OCI-LY3 (cell line): ENCODE measurements around the gene DYNC1LI1.
A peak's percentile ranks its signal among the peaks of the same experiment; 100 is the strongest.

Source experiments
- H2AFZ ChIP-seq: fragments of 200-600, 300-600 bp; shearing (Covaris generic); 2 replicates; pipeline ENCODE4 v1.6.0; 2014; ENCODE audit warnings: antibody characterized with exemption, low read depth, low read length
- H3K27ac ChIP-seq: fragments of 200-600, 300-600 bp; sonication (generic); 2 replicates; pipeline ENCODE4 v1.5.1; 2014; ENCODE audit warnings: mild to moderate bottlenecking, low read length, moderate library complexity, mixed read lengths
- H3K27me3 ChIP-seq: fragments of 200-600, 300-600 bp; sonication (generic); 2 replicates; pipeline ENCODE4 v1.6.1; 2014; ENCODE audit warnings: low read depth, low read length, mixed read lengths
- H3K36me3 ChIP-seq: fragments of 200-600, 300-600 bp; sonication (generic); replicated peaks from 2 replicates; pipeline ENCODE3; 2014; ENCODE audit warnings: low read depth, low read length, mixed read lengths
- H3K4me1 ChIP-seq: fragments of 300-600, 200-600 bp; sonication (generic); 2 replicates; pipeline ENCODE4 v1.6.1; 2014; ENCODE audit warnings: low read length, mixed read lengths
- H3K4me2 ChIP-seq: fragments of 200-600, 300-600 bp; sonication (generic); 2 replicates; pipeline ENCODE4 v1.6.1; 2014; ENCODE audit warnings: low read length, mixed read lengths
- H3K4me3 ChIP-seq: fragments of 300-600, 200-600 bp; sonication (generic); 2 replicates; pipeline ENCODE4 v1.5.1; 2014; ENCODE audit warnings: antibody characterized with exemption, mild to moderate bottlenecking, low read length, moderate library complexity
- H3K79me2 ChIP-seq: fragments of 300-600, 200-600 bp; shearing (Covaris generic); 2 replicates; pipeline ENCODE4 v1.6.1; 2014; ENCODE audit warnings: mild to moderate bottlenecking, low read length, mixed read lengths
- H3K9ac ChIP-seq: fragments of 300-600, 200-600 bp; shearing (Covaris generic); 2 replicates; pipeline ENCODE4 v1.6.0; 2014; ENCODE audit warnings: mild to moderate bottlenecking, low read length, moderate library complexity
- H3K9me3 ChIP-seq: fragments of 200-600, 300-600 bp; shearing (Covaris generic); 2 replicates; pipeline ENCODE4 v1.6.1; 2014; ENCODE audit warnings: low read length, mixed read lengths; ENCODE audit not compliant: insufficient read depth
- H4K20me1 ChIP-seq: fragments of 200-600, 300-600 bp; sonication (generic); 2 replicates; pipeline ENCODE4 v1.6.1; 2016; ENCODE audit warnings: low read length, mixed read lengths; ENCODE audit not compliant: insufficient read depth
- CTCF ChIP-seq: fragments of 200-600, 300-600 bp; sonication (generic); IDR thresholded peaks from 2 replicates; pipeline ENCODE4 v1.5.1; 2014; ENCODE audit warnings: antibody characterized with exemption, low read length, low read depth
- EZH2phosphoT487 ChIP-seq: fragments of 200-600 bp; shearing (Covaris generic); IDR thresholded peaks from 2 replicates; pipeline ENCODE4 v1.6.1; 2018; ENCODE audit warnings: antibody characterized with exemption, mixed run types, low read depth

The DYNC1LI1 gene

DNA sequence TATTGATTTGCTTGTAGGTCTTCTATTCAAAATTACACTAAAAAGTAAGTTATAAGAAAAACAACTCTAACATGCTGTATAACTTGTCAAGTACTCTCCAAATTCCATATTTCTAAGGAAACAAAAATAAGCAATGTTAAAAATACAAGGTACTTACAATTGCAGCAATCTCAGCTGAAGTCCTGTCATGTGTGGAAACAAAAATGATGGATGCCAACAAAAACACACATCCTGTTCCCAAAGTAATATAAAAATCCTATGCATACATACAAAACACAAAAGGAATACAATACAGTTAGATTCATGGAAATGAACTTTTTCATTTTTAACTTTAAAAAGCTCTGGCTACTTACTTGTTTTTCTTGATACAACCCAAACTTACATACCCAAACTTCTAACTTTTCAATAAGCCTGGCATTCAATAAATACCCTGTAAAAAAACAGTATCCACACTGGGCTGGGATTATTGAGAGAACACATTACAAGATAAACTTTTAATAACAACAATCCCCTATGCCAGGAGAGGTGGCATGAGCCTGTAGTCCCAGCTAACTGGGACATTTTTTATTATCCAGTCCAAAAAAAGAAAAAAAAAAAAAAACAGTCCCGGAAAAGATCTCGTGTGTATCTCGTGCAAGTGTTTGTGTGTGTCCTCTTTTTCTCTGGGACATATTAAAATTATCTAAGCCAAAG is 82.7 kb downstream of the DYNC1LI1 start:
- H4K20me1 ChIP-seq, result 0 out of 2 replicates have a peak, but pooled peaks cover under 1% of the 10 kb centered on the region
- peaks cover 20% of the 10 kb centered on the region for H3K36me3 ChIP-seq
- H3K9me3 ChIP-seq, result no peaks in the 10 kb centered on the region
- peaks cover 5% of the 10 kb centered on the region; the same call in 1 of the 2 replicates for H3K79me2 ChIP-seq
- H3K4me2 ChIP-seq, result no peak overlapping the region
- no peak overlapping the region for H2AFZ ChIP-seq
- no peak overlapping the region for H3K27ac ChIP-seq
- TF ChIP-seq CTCF (no peak), EZH2phosphoT487 (no peak)
- H3K4me3 ChIP-seq, result no peak overlapping the region
- H3K4me1 ChIP-seq, result peaks cover 19% of the 10 kb centered on the region
- no peak overlapping the region for H3K9ac ChIP-seq
- no peaks in the 10 kb centered on the region for H3K27me3 ChIP-seq

DNA sequence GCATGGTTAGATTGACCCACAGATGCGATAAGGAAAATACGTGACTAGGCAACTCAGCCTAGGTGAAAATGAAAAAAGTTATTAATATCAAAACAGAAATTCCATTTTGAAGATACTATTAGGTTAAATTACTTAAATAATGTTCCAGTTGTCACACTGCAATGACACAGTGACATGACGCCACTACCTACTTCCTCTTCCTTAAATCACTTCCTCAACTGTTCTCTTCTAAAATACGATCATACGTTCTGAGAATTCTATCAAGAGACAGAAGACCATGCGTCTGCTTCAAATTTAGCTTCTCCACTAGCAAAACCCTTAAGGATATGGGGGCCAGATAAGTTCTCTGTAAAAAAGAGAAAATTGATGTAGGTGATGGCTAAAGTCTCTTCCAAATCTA is 86.2 kb downstream of the DYNC1LI1 start:
- H3K9ac ChIP-seq, result peak overlapping the region; percentile 44; the same call in 1 of the 2 replicates
- TF ChIP-seq EZH2phosphoT487 (no peak), CTCF (no peak)
- peak overlapping the region; percentile 67 for H3K4me3 ChIP-seq
- no peaks in the 10 kb centered on the region for H3K9me3 ChIP-seq
- no peaks in the 10 kb centered on the region for H3K79me2 ChIP-seq
- H3K36me3 ChIP-seq, result peaks cover 21% of the 10 kb centered on the region
- peak overlapping the region; percentile 80 for H3K4me2 ChIP-seq
- peak overlapping the region; percentile 74 for H2AFZ ChIP-seq
- H3K4me1 ChIP-seq, result peaks cover 15% of the 10 kb centered on the region
- H3K27ac ChIP-seq, result peak overlapping the region; percentile 51
- no peaks in the 10 kb centered on the region for H4K20me1 ChIP-seq
- no peaks in the 10 kb centered on the region for H3K27me3 ChIP-seq

- Histone ChIP-seq H3K27ac (peak overlapping the region; percentile 51; the same call in 1 of the 2 replicates), H3K4me1 (peaks cover 15% of the 10 kb centered on the region), H3K79me2 (no peaks in the 10 kb centered on the region), H3K4me3 (peak overlapping the region; percentile 67; the same call in 1 of the 2 replicates), H3K9me3 (no peaks in the 10 kb centered on the region), H3K9ac (no peak overlapping the region), H3K27me3 (no peaks in the 10 kb centered on the region), H4K20me1 (no peaks in the 10 kb centered on the region), H3K36me3 (peaks cover 21% of the 10 kb centered on the region), H3K4me2 (peak overlapping the region; percentile 80), H2AFZ (no peak overlapping the region)
- TF ChIP-seq EZH2phosphoT487, result no peak
- no peak for TF ChIP-seq CTCF
Observed at GRCh38 chr3:32483772-32484171, 86.9 kb downstream of the DYNC1LI1 start.

GRCh38 chr3:32482693-32483092 is 88.0 kb downstream of the DYNC1LI1 start:
- H3K27ac ChIP-seq, result no peak overlapping the region
- peaks cover 22% of the 10 kb centered on the region for H3K36me3 ChIP-seq
- no peak overlapping the region for H2AFZ ChIP-seq
- no peak overlapping the region for H3K4me2 ChIP-seq
- peaks cover 22% of the 10 kb centered on the region for H3K4me1 ChIP-seq
- no peaks in the 10 kb centered on the region for H4K20me1 ChIP-seq
- no peaks in the 10 kb centered on the region for H3K79me2 ChIP-seq
- no peak overlapping the region for H3K9ac ChIP-seq
- no peaks in the 10 kb centered on the region for H3K27me3 ChIP-seq
- H3K9me3 ChIP-seq, result no peaks in the 10 kb centered on the region
- no peak for TF ChIP-seq EZH2phosphoT487
- TF ChIP-seq CTCF, result no peak
- H3K4me3 ChIP-seq, result no peak overlapping the region
